ENCODE data around the gene ALPG.
A peak's percentile ranks its signal among the peaks of the same experiment; 100 is the strongest.
"Not testable (repeated sequence)": the region's sequence is repeated elsewhere in the genome, so short reads cannot be mapped to it uniquely, and the experiment has no call there.

ALPG gene

DNA sequence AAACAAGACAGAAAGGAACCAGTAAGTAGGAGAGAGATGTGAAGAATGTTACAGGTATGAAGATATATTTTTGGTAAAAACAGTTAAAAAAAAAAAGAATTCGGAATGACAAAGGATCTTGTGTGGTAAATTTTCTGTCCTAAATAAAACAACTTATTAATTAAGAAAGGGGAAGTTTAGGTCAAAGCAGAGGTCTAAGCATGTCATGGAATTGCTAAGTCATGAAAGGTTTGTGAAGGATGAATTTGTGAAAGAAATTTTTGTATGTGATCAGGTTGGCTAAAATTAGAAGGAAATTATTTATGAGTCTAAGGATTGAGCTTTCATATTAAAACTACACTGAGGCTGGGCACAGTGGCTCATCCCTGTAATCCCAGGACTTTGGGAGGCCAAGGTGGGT, 11.1 kb upstream of the ALPG start:
- DNase-seq = no peak

DNA sequence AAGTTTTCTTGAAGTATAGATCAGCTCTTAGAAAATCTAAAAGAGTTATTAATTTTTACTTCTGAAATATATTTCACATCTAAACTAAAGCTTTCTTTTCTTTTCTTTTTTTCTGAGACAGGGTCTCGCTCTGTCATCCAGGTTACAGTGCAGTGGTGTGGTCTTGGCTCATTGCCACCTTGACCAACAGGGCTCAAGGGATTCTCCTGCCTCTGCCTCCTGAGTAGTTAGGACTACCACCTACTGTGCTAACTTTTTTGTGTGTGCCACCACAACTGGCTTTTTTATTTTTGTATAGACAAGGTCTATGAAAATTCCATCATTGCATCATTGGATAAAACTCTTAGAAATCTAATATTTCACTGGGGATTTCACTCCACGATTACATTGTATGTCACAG, 10.0 kb upstream of the ALPG start:
- no peak for DNase-seq

DNA sequence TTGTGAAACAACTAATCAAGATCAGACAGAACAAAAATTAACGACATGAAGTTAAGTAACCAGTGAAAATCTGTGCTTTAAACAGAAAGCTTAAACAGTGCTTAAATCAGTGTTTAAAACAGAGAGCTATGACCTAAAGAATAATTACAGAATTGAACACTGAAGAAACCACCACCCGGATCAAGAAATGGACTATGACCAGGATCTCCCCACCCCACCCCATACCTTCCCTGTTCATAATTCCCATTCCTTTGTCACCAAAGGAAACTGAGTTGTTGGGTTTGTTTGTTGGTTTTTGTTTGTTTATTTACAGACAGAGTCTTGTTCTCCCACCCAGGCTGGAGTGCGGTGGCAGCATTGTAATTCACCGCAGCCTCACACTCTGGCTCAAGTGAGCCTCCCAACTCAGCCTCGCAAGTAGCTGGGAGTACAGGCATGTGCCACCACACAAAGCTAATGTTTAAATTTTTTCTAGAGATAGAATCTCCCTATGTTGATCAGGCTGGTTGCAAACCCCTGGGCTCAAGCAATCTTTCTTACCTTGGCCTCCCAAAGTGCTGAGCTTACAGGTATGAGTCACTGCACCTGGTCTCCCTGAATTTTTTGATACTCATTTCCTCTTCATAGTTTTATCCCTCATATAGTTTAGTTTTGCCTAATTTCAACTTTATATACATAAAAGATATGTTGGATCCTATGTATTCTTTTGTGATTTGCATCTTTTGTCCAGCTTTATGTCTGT, 8.2 kb upstream of the ALPG start:
- no peak for DNase-seq

DNA sequence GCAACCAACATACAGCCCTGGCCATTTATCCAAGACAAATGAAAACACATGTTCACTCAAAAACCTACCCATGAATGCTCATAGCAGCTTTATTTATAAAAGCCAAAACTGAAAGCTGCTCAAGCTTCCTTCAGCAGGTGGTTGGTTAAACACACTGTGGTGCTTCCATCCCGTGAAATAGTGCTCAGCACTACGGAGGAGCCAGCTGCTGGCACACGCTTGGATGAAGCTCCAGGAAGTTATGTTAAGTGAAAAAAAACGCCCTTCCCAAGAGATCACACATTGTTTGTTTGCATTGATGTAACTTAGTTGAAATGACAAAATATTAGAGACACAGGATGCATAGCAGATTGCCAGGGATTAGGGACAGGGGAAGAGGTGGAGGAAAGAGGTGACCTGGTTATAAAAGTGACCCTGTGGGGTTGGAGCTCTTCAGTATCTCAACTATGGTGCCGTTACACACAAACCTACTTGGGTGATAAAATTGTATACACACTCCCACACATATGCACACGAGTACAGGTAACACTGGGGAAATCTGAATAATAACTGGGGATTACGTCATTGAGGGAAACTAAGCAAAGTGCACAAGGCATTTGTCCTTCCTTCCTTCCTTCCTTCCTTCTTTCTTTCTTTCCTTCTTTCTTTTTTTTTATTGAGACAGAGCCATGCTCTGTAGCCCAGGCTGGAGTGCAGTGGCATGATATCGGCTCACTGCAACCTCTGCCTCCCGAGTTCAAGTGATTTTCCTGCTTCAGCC, 6.2 kb upstream of the ALPG start:
- no peak for DNase-seq

DNA sequence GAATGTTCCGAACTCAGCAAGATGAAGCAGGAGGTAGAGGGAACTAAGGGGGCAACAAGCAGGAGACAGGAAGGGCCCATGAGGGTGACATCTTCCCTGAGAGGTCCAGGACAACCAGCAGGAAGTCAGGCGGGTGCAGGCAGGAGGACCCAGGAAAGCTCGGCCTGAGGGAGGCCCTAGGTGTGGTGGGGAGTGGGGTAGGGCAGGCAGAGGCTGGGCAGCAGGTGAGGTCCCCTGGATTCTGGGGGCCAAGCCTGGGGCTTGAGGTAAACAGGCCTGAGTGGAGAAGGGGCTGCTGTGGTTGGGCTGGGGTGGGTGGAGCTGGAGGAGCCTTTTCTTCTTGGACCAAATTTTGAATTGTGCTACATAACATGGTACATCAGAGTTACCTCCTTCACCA, 4.1 kb upstream of the ALPG start:
- no peak for DNase-seq

DNA sequence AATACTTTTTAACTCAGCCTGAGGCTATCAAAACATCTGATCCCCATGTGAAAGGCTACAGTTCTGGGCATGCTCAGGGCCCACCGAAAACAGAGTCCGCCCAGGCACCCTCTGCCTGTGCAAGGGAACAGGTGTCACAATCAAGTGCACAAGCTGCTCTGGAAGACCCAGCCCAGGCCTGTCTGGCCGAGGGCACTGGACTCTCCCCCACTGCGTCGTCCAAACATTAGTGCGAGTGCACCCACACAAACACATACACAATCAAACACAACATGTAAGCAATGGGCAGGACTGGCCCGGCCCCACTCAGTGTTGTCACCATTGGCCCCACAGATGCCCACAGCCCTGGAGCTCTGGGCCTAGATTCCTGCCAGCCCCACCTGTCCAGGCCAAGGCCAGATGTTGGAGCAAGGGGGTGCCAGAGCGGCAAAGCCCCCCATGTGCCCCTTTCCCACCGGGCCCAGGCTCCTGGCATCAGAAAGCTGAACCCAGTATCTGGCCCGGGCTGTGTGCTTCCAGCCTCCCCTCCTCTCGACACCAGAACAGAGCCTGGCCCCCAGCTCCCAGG, 617 bp upstream of the ALPG start:
- no peak for DNase-seq

DNA sequence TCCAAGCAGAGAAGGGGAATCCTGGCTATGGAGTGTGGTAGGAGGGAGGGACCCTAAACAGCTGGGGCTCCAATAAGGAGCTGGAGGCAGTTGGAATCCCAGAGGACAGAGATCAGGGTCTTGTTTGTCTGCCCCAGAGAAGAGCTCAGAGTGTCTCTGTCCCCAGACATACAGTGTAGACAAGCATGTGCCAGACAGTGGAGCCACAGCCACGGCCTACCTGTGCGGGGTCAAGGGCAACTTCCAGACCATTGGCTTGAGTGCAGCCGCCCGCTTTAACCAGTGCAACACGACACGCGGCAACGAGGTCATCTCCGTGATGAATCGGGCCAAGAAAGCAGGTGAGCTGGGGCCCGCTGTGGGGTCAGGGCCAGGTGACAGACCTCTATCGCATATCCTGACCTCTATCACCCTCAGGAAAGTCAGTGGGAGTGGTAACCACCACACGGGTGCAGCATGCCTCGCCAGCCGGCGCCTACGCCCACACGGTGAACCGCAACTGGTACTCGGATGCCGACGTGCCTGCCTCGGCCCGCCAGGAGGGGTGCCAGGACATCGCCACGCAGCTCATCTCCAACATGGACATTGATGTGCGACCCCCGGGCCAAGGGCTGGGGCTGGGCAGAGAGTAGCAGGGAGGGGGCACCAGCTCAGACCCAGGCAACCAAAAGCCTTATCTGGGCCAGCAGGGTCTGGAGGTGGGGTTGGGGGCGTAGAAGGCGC, 945 bp downstream of the ALPG start:
- not testable (repeated sequence) for DNase-seq

DNA sequence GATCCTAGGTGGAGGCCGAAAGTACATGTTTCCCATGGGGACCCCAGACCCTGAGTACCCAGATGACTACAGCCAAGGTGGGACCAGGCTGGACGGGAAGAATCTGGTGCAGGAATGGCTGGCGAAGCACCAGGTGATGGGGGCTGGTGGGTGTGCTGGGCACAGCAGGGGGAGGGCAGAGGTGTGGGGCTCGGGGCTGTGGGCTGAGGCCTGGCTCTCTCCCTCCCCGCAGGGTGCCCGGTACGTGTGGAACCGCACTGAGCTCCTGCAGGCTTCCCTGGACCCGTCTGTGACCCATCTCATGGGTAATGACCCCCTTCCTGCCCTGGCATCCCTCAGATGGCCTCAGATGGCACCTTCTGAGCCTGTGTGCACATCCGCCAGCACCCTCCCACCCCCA, 1.6 kb downstream of the ALPG start:
- DNase-seq = not testable (repeated sequence)

DNA sequence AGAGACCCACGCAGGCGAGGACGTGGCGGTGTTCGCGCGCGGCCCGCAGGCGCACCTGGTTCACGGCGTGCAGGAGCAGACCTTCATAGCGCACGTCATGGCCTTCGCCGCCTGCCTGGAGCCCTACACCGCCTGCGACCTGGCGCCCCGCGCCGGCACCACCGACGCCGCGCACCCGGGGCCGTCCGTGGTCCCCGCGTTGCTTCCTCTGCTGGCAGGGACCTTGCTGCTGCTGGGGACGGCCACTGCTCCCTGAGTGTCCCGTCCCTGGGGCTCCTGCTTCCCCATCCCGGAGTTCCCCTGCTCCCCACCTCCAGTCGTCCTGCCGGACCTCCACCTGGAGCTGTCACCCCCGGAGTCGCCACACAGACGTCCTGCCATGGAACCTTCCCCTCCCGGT, 3.0 kb downstream of the ALPG start:
- not testable (repeated sequence) for DNase-seq

DNA sequence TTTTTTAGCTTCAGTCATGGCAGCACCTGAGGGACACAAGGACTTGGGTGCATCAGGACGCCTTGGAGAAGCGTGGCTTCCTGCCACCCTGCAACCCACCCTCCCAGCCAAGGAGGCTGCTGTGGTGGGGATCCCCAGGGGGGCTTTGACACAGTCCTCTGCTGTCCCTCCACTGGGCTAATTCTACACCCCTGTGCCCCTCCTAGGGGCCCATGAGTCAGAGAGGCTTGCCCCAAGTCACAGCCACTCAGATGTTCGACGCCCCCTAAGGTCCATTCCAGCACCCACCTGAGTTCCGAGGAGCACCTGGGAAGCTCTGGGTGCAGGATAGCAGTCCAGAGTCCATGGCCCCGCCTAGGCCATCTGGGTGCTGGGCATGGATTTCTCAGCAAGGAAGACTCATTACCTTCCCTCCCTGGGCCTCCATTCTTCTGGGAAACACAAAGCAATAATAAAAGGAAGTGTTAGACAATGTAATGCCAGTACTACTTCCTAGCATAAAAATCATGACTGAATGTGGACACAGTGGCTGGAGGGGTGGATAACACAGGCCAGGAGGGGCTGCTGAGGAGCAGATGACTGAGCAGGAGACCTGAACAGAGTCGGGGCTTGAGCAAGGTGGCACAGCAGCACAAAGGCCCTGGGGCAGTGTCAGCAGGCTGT, 3.7 kb downstream of the ALPG start:
- DNase-seq = no peak

DNA sequence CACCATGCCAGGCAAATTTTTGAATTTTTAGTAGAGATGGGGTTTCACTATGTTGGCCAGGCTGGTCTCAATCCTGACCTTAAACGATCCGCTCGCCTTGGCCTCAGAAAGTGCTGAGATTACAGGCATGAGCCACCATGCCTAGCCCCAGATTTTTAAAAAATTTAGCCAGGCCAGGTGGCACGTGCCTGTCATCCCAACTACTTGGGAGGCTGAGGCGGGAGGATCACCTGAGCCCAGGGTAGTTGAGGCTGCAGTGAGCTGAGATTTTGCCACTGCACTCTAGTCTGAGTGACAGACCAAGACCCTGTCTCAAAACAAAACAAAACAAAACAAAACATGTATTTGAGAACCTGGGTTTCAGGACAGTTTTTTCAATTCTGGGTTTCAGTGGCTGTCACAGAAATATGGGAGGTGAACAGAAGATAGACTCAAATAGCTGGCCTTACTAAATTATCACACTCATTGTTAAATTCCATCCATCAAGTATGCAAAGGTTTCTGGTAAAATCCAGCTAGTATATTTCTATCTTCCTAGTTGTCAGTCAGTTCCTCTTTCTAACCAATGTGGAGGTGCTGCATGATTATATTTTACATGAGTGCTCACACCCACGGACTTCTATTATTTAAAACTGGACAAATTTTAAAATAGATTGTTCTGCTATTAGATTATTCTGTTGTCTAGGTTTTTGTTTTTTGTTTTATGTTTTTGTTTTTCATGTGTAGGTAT, 5.4 kb downstream of the ALPG start:
- DNase-seq = no peak

DNA sequence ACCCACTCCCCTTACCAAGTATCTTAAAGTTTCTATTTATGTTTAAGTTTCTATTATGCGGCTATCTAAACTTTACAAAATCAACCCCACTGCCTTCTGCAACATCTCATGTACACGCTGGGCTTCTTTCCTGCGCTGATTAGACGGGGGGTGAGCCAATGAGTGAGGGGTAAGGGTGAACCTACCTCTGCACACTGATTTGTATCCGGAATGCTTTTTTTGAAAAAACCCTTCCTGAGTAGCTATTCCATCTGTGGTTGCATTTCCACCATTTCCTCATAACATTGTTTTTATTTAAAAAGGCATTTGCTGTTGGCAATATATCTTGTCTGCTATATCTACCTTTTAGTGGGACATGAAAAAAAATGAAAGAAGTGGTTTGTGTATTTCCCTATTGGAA, 6.3 kb downstream of the ALPG start:
- DNase-seq = no peak

DNA sequence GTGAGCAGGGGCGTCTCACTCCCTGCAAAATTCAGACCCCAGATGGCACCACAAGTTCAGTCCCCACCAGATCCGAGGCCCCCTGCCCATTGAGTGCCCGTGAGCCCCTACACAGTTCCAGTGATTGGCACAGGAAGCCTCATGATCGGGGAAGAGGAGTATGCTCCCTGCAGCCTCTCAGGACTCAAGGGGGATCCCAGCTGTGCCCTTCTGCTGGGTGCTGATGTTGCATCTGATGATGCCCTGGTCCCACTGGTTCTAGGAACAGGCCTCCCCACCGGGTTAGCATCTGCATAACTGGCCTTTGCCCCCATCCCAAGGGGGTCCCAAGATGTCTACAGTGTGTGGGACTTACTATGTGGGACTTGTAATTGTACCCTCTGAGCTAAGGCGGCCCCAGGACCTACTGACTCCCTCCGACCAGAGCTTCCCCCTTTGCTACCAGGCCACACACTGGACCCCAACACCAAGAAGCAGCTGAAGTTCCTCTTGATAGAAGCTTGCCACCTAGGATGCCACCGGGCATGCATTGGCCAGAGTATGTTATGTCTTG, 8.6 kb downstream of the ALPG start:
- no peak for DNase-seq

DNA sequence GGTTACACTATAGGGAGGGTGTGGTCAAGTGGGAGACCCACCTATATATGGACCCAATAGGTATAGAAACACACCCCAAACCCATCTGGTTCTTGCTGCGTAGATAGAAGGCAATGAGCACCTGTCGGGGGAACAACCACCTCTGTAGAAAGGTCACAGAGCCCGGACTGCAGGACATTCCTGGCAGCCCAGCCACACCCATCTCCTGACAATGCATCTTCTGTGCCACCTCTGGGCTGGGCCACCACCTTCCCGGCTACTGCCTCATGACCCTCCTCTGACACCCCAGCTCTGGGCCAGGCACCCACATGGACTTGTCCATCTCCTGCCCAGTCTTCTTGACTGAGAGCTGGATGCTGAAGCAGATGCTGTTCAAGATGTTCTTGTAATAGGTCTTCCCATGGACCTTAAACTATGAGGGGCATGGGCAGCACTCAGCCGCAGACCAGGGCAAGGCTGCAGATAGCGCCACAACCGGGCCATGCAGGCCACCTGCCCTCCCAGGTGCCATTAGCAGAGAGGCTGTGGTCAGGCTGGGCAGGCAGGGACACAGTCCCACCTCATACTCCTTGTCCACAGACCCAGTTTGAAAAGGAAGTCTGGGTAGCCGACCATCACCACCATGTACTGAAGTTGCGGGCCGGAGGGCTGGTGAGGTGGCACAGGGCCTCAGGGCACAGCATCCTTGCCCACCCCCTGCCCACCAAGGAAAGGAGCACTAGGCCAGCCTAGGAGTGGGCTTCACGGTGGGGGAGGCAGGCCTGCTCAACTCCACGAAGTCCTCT, 9.3 kb downstream of the ALPG start:
- DNase-seq = no peak

DNA sequence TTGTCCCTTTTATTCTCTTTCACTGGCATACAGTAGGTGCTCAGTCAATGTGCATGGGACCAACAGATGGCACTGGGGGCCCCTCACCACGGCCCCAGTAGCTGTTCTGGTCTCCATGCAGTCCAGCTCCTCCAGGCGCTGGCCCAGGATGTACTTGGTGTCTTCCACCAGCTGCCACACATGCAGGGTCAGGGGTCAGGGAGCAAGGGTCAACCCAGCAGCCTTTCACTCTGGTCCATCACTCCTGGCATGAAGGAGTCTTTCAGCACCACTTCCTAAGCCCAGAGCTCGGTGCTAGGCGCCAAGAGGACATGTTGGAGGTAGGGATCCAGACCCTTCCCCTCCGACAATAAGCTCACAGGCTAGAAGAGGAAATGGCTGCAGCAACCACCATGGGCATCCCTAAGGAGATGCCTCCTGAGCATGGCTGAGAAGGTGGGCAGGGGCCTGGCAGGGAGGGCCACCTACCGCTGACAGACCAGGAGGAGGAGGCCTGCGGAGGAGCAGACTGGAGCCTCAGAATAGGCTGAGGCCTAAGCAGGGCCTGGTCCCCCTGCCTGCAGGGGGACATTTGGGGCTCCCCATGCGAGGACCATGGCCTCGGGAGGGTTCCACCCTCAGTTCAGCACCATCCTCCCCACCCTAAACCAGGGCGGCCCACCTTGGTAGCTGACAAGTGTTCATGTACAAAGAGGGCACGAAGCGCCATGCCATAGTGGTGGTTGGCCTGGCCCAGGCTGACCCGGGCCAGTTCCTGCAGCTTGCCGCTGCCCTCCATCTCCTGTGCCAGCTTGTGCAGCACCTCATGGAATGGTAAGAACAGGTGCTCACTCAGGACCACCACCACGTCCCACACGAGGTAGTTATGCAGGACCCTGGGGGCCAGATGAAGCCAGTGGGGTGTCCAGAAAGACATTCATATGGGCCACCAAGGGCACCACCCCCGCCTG, 10.2 kb downstream of the ALPG start:
- DNase-seq = no peak

DNA sequence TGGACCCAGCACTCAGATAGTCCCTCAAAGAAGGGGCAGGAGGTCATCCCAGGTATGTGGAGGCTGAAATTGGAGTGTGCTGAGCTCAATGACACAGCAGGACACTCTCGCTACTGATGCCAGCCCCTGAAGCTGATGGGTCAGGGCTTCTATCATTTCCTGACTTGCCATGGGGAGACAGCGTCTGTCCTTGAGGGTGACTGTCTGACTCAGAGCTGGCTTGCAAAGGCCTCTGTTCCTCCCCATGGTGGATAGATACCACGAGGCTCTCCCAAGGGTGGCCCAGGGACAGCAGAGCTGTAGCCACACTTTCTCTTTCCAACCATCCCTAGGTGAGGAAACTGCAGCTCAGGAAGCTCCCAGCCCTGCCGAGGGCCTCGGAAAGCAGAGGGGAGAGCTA, 10.8 kb downstream of the ALPG start:
- no peak for DNase-seq

DNA sequence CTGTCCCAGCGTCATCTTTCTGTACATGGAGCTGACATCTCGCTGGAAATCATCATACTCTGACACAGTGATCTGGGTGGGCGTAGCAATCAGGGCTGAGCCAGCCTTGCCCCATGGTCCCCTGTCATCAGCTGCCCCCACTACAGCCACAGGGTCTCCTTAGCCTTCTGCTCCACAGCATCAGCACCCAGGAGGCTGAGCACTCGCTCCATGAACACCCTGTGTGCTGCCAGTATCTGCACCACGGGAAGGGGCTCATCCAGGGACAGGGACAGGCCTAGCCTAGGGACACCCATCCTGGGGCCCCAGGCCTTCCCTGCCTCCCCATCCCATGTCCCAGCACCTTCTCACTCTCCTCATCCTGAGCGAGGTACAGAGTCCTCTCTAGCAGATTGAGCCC, 11.4 kb downstream of the ALPG start:
- DNase-seq = no peak

DNA sequence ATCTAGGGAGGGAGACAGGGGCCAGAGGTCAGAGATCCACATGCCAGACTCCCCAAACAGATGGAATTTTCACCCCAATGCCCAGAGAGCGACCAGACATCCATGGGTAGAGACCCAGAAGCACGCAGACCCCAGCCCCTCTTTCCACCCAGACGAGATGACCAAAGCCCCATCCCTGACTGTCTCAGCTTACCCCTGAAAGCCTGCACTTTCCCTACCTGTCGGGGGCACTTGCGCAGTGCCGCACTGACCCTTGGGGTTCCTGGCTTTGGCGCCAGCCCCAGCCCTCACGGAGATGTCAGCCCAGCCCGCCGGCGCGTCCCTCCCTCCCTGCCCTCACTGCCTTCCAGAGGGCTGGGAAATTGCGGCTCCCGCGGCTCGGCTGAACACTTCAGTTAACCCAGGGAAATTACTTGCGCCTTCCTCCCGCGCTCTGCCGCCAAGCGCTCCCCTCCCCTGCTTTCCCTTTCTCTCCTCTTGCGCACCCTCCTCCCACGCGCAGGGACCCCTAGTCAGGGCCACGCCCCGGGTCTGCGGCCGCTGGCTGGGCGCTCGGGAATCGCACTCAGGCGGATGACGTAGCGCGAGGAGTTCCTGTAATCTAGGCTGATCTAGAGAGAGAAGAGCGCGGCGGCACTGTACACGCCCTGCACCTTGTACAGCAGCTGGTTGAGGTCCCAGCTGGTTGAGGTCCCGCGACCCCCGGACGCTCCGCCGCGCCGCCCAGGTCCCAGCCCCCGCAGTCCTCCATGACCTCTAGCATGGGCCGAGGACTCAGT, 12.0 kb downstream of the ALPG start:
- DNase-seq = peak in 1 of 56 donors; percentile 31
